RKO (cell line): ENCODE results near the gene NHSL1.

Experiments
- DNase-seq: peaks from one replicate; pipeline ENCODE4 v3.0.0-alpha.2; 2016; ENCODE audit warnings: low spot score

The NHSL1 gene

GRCh38 chr6:138492871-138493270, 6.4 kb downstream of the NHSL1 start:
- no peak for DNase-seq

GRCh38 chr6:138492113-138492512, 7.2 kb downstream of the NHSL1 start:
- no peak for DNase-seq

GRCh38 chr6:138491017-138491416, 8.3 kb downstream of the NHSL1 start:
- DNase-seq = no peak

GRCh38 chr6:138489846-138490245, 9.4 kb downstream of the NHSL1 start:
- no peak for DNase-seq

- DNase-seq = no peak
Measured at GRCh38 chr6:138487102-138487604, 12.1 kb downstream of the NHSL1 start.

DNA sequence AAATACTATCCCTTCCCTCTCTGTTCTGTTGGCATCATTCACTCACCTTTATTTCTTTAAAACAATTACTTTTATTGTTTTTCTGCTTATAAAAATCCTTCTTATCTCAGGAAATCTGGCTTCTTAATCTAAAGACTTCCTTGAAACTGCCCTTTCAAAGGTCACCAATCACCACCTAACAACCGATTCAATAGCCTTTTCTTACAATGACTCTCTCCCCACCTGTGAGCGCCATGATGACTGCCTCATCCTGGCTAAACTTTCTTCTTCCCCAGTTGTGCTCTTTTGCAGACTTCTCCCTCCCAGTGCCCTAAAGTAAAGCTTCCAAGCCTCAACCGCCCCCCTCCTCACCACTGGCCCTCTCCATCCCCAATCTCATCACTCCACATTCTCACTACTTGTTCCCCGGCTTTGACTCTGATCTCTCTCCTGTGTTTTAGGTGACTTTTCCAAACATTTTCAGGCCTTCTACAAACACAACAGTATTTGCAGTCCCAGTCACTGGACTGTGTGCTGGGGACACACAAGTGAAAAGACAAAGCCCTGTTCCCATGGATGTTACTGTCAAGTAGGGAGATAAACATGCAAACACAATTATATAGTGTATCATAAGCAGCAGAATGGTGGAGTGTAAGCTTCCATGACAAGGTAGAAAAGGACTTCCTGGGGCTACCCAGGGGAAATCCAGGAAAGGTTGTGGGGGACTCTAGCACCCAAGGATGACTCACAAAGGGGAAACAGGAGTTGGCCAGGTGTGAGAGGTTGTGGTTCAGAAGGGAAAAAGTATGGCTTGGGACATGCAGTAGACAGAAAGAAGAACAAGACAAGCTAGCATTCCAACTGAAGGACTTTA, 12.8 kb downstream of the NHSL1 start:
- DNase-seq = no peak

DNA sequence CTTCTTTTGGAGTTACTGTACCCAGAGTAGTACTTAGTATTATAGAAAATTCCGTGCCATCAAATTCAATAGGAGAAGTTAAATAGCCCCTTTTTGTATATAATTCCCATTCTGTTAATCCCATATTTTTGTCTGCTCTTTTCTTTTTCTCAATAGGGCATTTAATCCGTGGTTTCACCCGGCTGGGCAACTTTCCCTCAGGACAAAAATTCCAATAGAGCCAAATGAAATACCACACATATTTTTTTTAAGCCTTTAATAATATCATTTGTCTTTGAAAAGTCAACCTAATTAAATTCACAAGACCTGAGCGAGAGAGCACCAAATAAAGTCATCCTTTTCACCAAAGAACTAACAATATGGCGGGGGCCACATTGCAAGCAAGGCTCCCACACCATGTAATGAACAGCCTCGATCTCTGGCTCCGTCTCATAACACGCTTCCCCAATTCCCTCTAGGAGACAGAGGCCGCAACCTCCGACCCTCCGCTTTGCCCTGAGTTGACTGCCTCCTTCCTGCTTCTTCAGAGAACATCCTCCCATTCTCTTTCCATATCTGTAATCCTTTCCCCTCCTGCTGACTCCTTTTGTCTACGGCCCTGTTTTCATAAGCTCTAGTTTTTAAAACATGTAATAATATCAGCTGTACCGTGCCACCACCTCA, 13.6 kb downstream of the NHSL1 start:
- DNase-seq = no peak

DNA sequence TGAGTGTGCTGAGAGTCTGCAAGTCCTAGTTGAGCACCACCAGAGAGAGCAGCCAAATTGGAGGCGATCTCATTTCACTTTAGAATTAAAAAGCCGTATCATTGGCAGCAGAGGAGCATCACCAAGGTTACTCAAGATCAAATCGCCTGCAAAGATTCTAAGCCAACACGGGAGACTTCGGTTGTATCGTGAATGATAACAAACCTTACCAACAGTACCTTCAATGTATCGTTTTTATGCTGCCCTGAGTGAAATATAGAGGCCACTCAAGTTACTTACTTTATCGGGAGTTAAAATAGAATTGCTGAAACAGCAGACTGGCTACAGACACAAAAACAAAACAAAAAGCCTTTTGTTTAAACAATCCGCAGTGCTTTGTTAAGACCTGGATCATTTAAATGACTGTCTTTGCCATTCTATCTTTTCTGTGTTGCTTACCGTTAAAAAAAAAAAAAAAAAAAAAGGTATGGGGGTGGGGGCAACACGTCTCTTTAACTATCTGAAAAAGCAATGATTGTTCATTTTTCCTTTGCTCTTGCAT, 14.2 kb downstream of the NHSL1 start:
- no peak for DNase-seq

GRCh38 chr6:138484018-138484731, 15.1 kb downstream of the NHSL1 start:
- DNase-seq = no peak

GRCh38 chr6:138482816-138483215, 16.5 kb downstream of the NHSL1 start:
- no peak for DNase-seq

GRCh38 chr6:138480279-138480949, 18.9 kb downstream of the NHSL1 start:
- DNase-seq = no peak

DNA sequence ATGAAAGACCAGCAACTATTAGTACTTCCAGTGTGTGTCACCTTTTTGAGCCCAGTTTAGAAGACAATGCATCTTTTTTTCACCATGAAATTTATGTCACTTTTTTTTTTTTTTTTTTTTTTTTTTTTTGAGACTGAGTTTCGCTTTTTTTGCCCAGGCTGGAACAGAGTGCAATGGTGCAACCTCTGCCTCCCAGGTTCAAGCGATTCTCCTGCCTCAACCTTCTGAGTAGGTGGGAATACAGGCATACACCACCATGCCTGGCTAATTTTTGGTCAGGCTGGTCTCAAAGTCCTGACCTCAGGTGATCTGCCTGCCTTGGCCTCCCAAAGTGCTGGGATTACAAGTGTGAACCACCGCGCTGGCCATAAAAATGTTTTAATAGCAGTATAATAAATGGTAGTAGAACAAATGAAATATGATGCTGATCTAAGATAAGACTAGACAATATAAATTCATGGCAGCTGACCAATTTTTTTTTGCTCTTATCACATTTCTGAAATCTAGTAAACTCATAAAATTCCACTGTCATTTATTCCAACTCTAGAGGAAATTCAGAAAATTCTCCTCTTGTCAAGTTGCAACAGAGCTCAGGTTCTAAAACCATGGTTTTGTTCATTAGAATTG, 21.3 kb downstream of the NHSL1 start:
- DNase-seq = no peak

DNA sequence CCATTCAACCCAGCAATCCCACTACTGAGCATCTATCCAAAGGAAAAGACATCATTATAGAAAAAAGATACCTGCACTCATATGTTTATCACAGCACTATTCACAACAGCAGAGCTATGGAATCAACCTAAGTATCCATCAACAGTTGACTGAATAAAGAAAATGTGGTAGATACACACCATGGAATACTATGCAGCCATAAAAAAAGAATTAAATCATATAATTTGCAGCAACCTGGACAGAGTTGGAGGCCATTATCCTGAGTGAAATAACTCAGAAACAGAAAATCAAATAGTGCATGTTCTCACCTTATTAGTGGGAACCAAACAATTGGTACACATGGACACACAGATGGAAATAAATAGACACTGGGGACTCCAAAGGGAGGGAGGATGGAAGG, 23.2 kb downstream of the NHSL1 start:
- DNase-seq = no peak

DNA sequence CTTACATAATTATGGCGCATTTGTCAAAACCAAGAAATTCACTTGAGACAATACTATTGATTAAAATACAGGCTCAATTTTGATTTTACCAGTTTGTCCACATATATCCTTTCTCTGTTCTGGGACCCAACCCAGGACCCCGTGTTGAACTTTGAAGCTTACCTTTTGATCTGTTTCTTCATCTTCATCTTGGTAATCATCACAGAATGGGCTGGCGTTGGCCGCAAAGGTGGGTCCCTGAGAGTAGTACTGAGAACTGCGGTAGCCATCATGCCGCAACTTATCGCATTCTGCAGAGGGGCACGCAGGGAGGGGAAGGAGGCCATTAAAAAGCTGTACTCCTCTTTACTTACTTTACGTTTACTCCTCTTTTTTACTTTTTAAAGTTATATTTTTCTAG, 26.1 kb downstream of the NHSL1 start:
- no peak for DNase-seq

- peak; percentile 16 for DNase-seq
Measured at GRCh38 chr6:138468320-138469015, 30.8 kb downstream of the NHSL1 start.

DNA sequence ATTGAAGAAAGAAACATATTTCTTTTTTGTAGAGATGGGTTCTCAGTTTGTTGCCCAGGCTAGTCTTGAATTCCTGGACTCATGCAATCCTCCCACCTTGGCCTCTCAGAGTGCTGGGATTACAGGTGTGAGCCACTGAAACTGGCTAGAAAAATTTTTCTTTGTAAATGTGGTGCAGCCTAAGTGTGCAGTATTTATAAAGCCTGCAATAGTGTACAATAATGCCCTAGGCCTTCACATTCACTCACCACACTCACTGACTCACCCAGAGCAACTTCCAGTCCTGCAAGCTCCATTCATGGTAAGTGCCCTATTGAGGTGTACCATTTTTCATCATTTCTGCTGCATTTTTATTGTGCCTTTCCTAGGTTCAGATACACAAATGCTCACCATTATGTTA, 31.4 kb downstream of the NHSL1 start:
- no peak for DNase-seq

GRCh38 chr6:138465007-138465645, 34.2 kb downstream of the NHSL1 start:
- DNase-seq = peak; percentile 87

GRCh38 chr6:138464085-138464484, 35.2 kb downstream of the NHSL1 start:
- no peak for DNase-seq

- no peak for DNase-seq
Measured at GRCh38 chr6:138461647-138462046, 37.6 kb downstream of the NHSL1 start.

DNA sequence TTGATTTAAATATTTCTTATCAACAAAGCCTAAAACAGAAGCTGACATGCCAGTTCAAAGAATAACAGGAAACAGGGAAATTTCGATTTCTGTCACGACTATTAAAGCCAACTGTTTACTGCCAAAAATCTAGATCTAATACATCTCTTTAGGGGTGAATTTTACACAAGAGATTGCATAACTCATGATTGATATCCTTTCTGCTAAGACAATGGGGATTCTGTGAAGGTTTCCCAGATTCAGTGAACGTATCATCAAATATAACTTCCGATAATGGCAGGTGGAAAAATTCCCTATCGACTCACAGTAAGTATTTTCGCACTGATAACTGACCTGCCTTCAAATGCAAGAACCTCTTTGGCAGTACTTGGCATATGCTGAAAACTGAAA, 42.9 kb downstream of the NHSL1 start:
- no peak for DNase-seq
